GM04504 (cell line): ENCODE results near the gene LSG1.
"Not testable (repeated sequence)": the region's sequence is repeated elsewhere in the genome, so short reads cannot be mapped to it uniquely, and the experiment has no call there.

Source experiments
- DNase-seq: peaks from one replicate; pipeline ENCODE4 v3.0.0-alpha.2; 2012; ENCODE audit warnings: low read depth

The LSG1 gene

GRCh38 chr3:194657439-194657838 lies 14.6 kb downstream of the LSG1 start:
- no peak for DNase-seq

GRCh38 chr3:194654443-194654842 lies 17.5 kb downstream of the LSG1 start:
- DNase-seq = no peak

GRCh38 chr3:194647747-194648146 lies 24.2 kb downstream of the LSG1 start:
- DNase-seq = no peak

- no peak for DNase-seq
Measured at GRCh38 chr3:194642769-194643168, 29.2 kb downstream of the LSG1 start.

- DNase-seq = no peak
Measured at GRCh38 chr3:194640829-194641228, 31.2 kb downstream of the LSG1 start.

GRCh38 chr3:194638991-194639605 lies 32.9 kb downstream of the LSG1 start:
- DNase-seq = no peak

- DNase-seq = no peak
Measured at GRCh38 chr3:194637541-194638400, 34.2 kb downstream of the LSG1 start.

GRCh38 chr3:194637066-194637465 lies 34.9 kb downstream of the LSG1 start:
- no peak for DNase-seq

GRCh38 chr3:194633349-194634004 lies 38.5 kb downstream of the LSG1 start, which contains the start of gene TMEM44:
TSS of gene TMEM44 (minus strand) at chr3:194633419. CDS start at chr3:194633215, 204 bp downstream.
- peak; percentile 60 for DNase-seq

GRCh38 chr3:194632809-194633348 lies 39.1 kb downstream of the LSG1 start:
- peak; percentile 7 for DNase-seq

GRCh38 chr3:194632226-194632808 lies 39.7 kb downstream of the LSG1 start:
- no peak for DNase-seq

- no peak for DNase-seq
Measured at GRCh38 chr3:194631696-194632095, 40.3 kb downstream of the LSG1 start.

GRCh38 chr3:194630681-194631080 lies 41.3 kb downstream of the LSG1 start:
- DNase-seq = not testable (repeated sequence)

GRCh38 chr3:194624956-194625355 lies 47.0 kb downstream of the LSG1 start:
- DNase-seq = no peak

GRCh38 chr3:194623449-194624290 lies 48.3 kb downstream of the LSG1 start:
- DNase-seq = no peak

GRCh38 chr3:194622621-194623340 lies 49.2 kb downstream of the LSG1 start:
- DNase-seq = no peak

- no peak for DNase-seq
Measured at GRCh38 chr3:194621947-194622346, 50.0 kb downstream of the LSG1 start.

- DNase-seq = no peak
Measured at GRCh38 chr3:194620196-194620595, 51.8 kb downstream of the LSG1 start.

- no peak for DNase-seq
Measured at GRCh38 chr3:194619741-194620140, 52.2 kb downstream of the LSG1 start.

- no peak for DNase-seq
Measured at GRCh38 chr3:194618858-194619608, 53.0 kb downstream of the LSG1 start.
